Left ventricle myocardium inferior (tissue), 1 donor: Measurements from ENCODE around the gene RAB7B. TPM values are rescaled to one million over a fixed set of nuclear protein-coding genes. Genes with fewer than 3 reads are reported as not detected.
A peak's percentile ranks its signal among the peaks of the same experiment; 100 is the strongest.
"Not testable (repeated sequence)": the region's sequence is repeated elsewhere in the genome, so short reads cannot be mapped to it uniquely, and the experiment has no call there.

Experiments
- DNase-seq: peaks from one replicate; pipeline ENCODE4 v3.0.0-alpha.2; 2020
- H3K27ac ChIP-seq: fragments of 200-600 bp; replicated peaks from 2 replicates; pipeline ENCODE4 v1.8.0; 2021
- H3K27me3 ChIP-seq: fragments of 200-600 bp; 2 replicates; pipeline ENCODE4 v1.8.0; 2021; ENCODE audit warnings: low read depth
- H3K36me3 ChIP-seq: fragments of 200-600 bp; 2 replicates; pipeline ENCODE4 v1.8.0; 2021
- H3K4me1 ChIP-seq: fragments of 200-600 bp; 2 replicates; pipeline ENCODE4 v1.8.0; 2021
- H3K4me3 ChIP-seq: fragments of 200-600 bp; 2 replicates; pipeline ENCODE4 v1.8.0; 2021; ENCODE audit warnings: mild to moderate bottlenecking, moderate library complexity
- H3K9me3 ChIP-seq: fragments of 200-600 bp; replicated peaks from 2 replicates; pipeline ENCODE4 v1.8.0; 2021
- CTCF ChIP-seq: fragments of 200-600 bp; IDR thresholded peaks from 2 replicates; pipeline ENCODE4 v1.8.0; 2021; ENCODE audit warnings: antibody characterized with exemption, mild to moderate bottlenecking, borderline replicate concordance
- intact Hi-C: fragments of 100-400 bp; cut with micrococcal nuclease; formaldehyde crosslinking; loops from one replicate; pipeline ENCODE4 v1.11.0; 2022
- total RNA-seq: library from RNA; stranded (reverse); fragmentation: NEBNext Ultra II Directional; extraction: Animal tissue kit (Norgen Biotek cat#: 25700); gene quantifications from one replicate; pipeline ENCODE4 v1.2.1, GENCODE V29; 2021
- donor health status: DM: no; HTN: yes; CAD: no; lungs with severe emphysema.

RAB7B gene
- total RNA-seq, 1 donor from 2014 or later: 1.4 TPM

- Histone ChIP-seq H3K9me3 (no peaks in the 10 kb centered on the region), H3K4me3 (peak overlapping the region; percentile 19), H3K27me3 (no peaks in the 10 kb centered on the region), H3K36me3 (no peaks in the 10 kb centered on the region), H3K27ac (peak overlapping the region; percentile 38), H3K4me1 (peaks cover 54% of the 10 kb centered on the region)
- TF ChIP-seq CTCF: no peak
- DNase-seq: no peak
- intact Hi-C loops: no loop called here
Observed at GRCh38 chr1:206001476-206001888, 1.7 kb downstream of the RAB7B start.

- Histone ChIP-seq H3K9me3 (no peaks in the 10 kb centered on the region), H3K27me3 (no peaks in the 10 kb centered on the region), H3K4me3 (no peak overlapping the region), H3K27ac (no peak overlapping the region), H3K4me1 (peaks cover 54% of the 10 kb centered on the region), H3K36me3 (no peaks in the 10 kb centered on the region)
- no peak for DNase-seq
- TF ChIP-seq CTCF: no peak
- intact Hi-C loops: no loop called here
Observed at GRCh38 chr1:206000641-206001339, 2.4 kb downstream of the RAB7B start.

DNA sequence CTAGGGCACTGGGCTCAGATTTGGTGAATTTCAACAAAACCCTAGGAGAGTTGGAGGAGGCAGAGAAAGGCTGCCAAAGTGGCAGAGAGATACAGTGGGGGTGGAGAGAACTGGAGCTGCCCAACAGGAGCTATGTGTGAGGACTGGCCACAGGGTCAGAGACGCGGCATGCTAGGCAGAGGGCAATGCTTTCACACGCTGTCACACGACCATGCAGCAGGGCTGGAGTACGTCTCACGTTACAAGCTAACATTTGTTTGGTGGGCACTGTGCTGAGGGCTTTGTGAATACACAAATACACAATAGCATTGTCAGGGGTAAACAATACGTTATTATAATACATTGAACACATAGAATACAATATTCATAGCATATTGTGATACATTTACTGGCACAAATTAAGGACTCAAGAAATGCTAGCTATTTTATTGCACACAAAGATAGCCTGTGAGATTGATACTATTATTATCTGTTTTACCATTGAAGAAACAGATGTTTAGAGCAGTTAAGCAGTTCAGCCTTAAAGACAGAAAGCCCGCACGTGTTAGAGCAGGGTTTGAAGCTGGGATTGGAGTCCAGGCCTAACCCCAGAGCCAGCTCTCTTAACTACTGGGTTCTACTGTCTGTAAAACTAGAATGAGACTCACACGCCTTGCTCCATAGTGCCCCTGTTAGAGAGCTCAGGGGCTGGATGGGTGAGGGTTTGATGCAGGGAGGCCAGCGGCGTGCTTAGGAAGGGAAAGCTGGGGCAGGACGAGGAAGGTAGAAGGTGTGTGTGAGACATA lies 4.5 kb downstream of the RAB7B start:
- TF ChIP-seq CTCF: no peak
- peak; percentile 35 for DNase-seq
- no peak overlapping the region for H3K4me3 ChIP-seq
- H3K4me1 ChIP-seq: peaks cover 43% of the 10 kb centered on the region
- H3K27me3 ChIP-seq: no peaks in the 10 kb centered on the region
- H3K9me3 ChIP-seq: no peaks in the 10 kb centered on the region
- H3K36me3 ChIP-seq: peaks cover 1% of the 10 kb centered on the region
- intact Hi-C loops: no loop called here
- H3K27ac ChIP-seq: peak overlapping the region; percentile 36

DNA sequence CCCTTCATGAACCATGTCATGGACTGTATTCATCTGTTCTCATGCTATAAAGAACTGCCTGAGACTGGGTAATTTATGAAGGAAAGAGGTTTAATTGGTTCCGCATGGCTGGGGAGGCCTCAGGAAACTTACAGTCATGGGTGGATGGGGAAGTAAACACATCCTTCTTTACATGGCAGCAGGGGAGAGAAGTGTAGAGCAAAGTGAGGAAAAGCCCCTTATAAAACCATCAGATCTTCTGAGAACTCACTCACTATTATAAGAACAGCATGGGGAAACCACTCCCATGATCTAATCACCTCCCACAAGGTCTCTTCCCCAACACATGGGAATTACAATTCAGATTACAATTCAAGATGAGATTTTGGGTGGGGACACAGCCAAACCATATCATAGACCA lies 6.6 kb downstream of the RAB7B start:
- H3K9me3 ChIP-seq, H3K27ac ChIP-seq, intact Hi-C loops, DNase-seq, H3K27me3 ChIP-seq, H3K36me3 ChIP-seq, H3K4me3 ChIP-seq: not testable (repeated sequence)
- H3K4me1 ChIP-seq: peaks cover 31% of the 10 kb centered on the region

GRCh38 chr1:205994346-205994745 lies 8.8 kb downstream of the RAB7B start:
- H3K27ac ChIP-seq: no peak overlapping the region
- no peak for TF ChIP-seq CTCF
- no peaks in the 10 kb centered on the region for H3K27me3 ChIP-seq
- no peaks in the 10 kb centered on the region for H3K9me3 ChIP-seq
- H3K4me3 ChIP-seq: no peak overlapping the region
- intact Hi-C loops: no loop called here
- H3K36me3 ChIP-seq: peaks cover 3% of the 10 kb centered on the region
- DNase-seq: no peak
- H3K4me1 ChIP-seq: peaks cover 21% of the 10 kb centered on the region

- H3K9me3 ChIP-seq: no peaks in the 10 kb centered on the region
- intact Hi-C loops: no loop called here
- H3K4me1 ChIP-seq: peaks cover 19% of the 10 kb centered on the region
- H3K4me3 ChIP-seq: no peak overlapping the region
- no peaks in the 10 kb centered on the region for H3K27me3 ChIP-seq
- TF ChIP-seq CTCF: no peak
- no peak for DNase-seq
- no peak overlapping the region for H3K27ac ChIP-seq
- peaks cover 3% of the 10 kb centered on the region for H3K36me3 ChIP-seq
Observed at GRCh38 chr1:205993068-205993467, 10.1 kb downstream of the RAB7B start.
